ACC112 (cell line): ENCODE measurements around the gene COPG2.
"Not testable (repeated sequence)": the region's sequence is repeated elsewhere in the genome, so short reads cannot be mapped to it uniquely, and the experiment has no call there.

Experiments used
- H2AFZ ChIP-seq: fragments of 200-600 bp; sonication (generic); one replicate; pipeline ENCODE4 v1.6.0; 2017; ENCODE audit warnings: antibody characterized with exemption, low read length; ENCODE audit not compliant: unreplicated experiment
- H3K27ac ChIP-seq: fragments of 200-600 bp; sonication (generic); 2 replicates; pipeline ENCODE4 v1.5.1; 2014; ENCODE audit warnings: low read depth, mild to moderate bottlenecking, antibody characterized with exemption, low read length, moderate library complexity
- H3K27me3 ChIP-seq: fragments of 200-600 bp; sonication (generic); 2 replicates; pipeline ENCODE4 v1.6.1; 2014; ENCODE audit warnings: mild to moderate bottlenecking, antibody characterized with exemption, low read length, moderate library complexity, mixed read lengths; ENCODE audit not compliant: insufficient read depth
- H3K36me3 ChIP-seq: fragments of 200-600 bp; sonication (generic); 2 replicates; pipeline ENCODE4 v1.6.1; 2016; ENCODE audit warnings: mild to moderate bottlenecking, antibody characterized with exemption, low read length, moderate library complexity, mixed read lengths; ENCODE audit not compliant: insufficient read depth
- H3K4me1 ChIP-seq: fragments of 200-600 bp; sonication (generic); one replicate; pipeline ENCODE4 v1.6.1; 2016; ENCODE audit warnings: low read length, mixed read lengths; ENCODE audit not compliant: insufficient read depth, unreplicated experiment, control insufficient read depth
- H3K4me3 ChIP-seq: fragments of 200-600 bp; sonication (generic); 2 replicates; pipeline ENCODE4 v1.5.1; 2014; ENCODE audit warnings: mild to moderate bottlenecking, low read depth, low read length
- H3K79me2 ChIP-seq: fragments of 200-600 bp; sonication (generic); one replicate; pipeline ENCODE4 v1.6.0; 2016; ENCODE audit warnings: low read length; ENCODE audit not compliant: control insufficient read depth, unreplicated experiment, insufficient read depth

Gene COPG2

DNA sequence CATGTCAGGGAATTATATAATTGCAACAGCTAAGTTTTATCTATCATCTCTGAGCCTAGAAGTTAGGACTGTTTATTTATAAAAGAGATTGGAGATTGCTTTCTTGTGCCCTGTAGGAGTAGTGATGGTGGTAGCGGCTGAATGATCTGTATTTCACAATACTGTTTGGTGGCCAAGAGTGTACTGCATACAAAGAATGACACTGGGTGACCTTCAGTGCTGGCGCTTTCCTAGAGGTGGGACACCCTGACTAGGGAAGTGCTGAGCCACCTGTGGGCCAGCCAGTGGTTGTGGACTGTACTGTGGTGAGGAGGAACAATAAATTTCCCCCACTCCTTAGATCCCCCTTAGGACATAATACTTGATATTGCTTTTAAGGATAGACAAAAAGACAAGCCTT lies 53.0 kb downstream of the COPG2 start:
- Histone ChIP-seq H3K4me3 (no peak overlapping the region), H3K4me1 (no peaks in the 10 kb centered on the region), H3K27ac (no peak overlapping the region), H3K27me3 (no peaks in the 10 kb centered on the region), H3K79me2 (no peaks in the 10 kb centered on the region), H2AFZ (no peak overlapping the region), H3K36me3 (peaks cover 2% of the 10 kb centered on the region; the same call in 1 of the 2 replicates)

DNA sequence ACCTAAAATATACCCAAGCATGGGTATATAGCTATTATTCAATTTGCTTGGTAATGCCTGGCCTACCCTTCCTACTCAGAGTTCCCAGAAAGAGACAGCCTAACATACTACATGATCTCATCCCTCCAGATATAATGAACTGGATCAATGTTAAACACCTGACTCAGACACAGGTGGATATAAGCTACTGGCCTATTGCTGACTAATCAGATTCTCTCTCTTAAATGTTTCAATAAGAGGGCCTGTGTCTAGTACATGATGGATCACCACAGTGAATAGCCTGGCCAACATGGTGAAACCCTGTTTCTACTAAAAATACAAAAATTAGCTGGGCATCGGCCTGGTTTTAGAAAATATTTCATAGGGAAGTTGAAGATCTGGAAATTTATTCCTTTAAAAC lies 54.1 kb downstream of the COPG2 start:
- Histone ChIP-seq H3K4me3 (no peak overlapping the region), H2AFZ (no peak overlapping the region), H3K27ac (no peak overlapping the region), H3K27me3 (no peaks in the 10 kb centered on the region), H3K79me2 (no peaks in the 10 kb centered on the region), H3K36me3 (peaks cover 2% of the 10 kb centered on the region; the same call in 1 of the 2 replicates), H3K4me1 (no peaks in the 10 kb centered on the region)

DNA sequence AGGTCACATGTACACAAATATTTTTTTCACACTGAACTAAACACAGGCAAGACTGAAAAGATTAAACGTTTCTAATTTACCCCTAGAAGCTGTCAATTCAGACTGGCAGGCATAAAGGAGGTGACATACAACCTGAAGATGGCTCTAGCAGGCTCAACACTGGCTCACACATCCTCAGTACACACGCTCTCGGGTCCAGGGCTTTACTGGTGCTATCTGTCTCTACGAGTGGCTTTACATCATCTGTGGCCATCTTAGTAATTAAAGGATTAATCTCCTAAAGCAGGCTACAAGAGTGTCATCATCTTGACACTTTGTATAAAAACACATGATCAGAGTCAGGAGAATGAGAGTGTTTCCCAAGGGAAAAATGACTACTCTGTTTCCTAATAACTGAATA lies 57.3 kb downstream of the COPG2 start:
- Histone ChIP-seq H3K36me3 (peaks cover 6% of the 10 kb centered on the region; the same call in 1 of the 2 replicates), H3K4me3 (no peak overlapping the region), H3K4me1 (no peaks in the 10 kb centered on the region), H3K27ac (no peak overlapping the region), H3K79me2 (no peaks in the 10 kb centered on the region), H2AFZ (no peak overlapping the region), H3K27me3 (no peaks in the 10 kb centered on the region)

DNA sequence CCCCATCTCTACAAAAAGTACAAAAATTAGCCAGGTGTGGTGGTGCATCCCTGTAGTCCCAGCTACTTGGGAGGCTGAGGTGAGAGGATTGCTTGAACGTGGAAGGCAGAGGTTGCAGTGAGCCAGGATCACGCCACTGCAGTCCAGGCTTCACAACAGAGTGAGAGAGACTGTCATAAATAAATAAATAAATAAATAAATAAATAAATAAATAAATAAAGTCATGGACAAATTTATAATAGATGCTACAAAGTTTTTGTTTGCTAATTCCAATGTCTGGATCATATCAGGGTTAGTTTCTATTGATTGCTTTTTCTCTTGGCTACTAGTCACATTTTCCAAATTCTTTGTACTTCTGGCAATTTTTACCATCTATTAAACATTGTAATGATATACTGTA lies 61.5 kb downstream of the COPG2 start:
- not testable (repeated sequence) for H3K4me3 ChIP-seq, H2AFZ ChIP-seq, H3K4me1 ChIP-seq, H3K27me3 ChIP-seq, H3K27ac ChIP-seq, H3K36me3 ChIP-seq, H3K79me2 ChIP-seq

DNA sequence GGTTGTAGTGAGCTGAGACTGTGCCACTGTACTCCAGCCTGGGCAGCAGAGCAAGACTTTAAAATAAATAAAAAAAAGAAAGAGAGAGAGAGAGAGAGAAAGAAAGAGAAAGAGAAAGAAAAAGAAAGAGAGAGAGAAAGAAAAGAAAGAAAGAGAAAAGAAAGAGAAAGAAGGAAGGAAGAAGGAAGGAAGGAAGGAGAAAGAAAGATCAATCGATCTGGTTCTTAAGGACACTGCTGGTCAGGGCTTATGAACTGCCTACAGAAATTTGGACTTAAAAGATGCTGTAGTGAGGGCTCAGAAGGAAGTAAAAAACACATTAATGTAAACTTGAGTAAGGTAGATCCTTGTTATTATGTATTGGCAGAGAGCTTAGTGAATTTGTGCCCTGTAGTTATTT lies 62.4 kb downstream of the COPG2 start:
- H3K27ac ChIP-seq: no peak overlapping the region
- no peak overlapping the region for H2AFZ ChIP-seq
- H3K79me2 ChIP-seq: no peaks in the 10 kb centered on the region
- H3K36me3 ChIP-seq: peaks cover 6% of the 10 kb centered on the region; the same call in 1 of the 2 replicates
- H3K4me3 ChIP-seq: no peak overlapping the region
- no peaks in the 10 kb centered on the region for H3K4me1 ChIP-seq
- H3K27me3 ChIP-seq: no peaks in the 10 kb centered on the region

DNA sequence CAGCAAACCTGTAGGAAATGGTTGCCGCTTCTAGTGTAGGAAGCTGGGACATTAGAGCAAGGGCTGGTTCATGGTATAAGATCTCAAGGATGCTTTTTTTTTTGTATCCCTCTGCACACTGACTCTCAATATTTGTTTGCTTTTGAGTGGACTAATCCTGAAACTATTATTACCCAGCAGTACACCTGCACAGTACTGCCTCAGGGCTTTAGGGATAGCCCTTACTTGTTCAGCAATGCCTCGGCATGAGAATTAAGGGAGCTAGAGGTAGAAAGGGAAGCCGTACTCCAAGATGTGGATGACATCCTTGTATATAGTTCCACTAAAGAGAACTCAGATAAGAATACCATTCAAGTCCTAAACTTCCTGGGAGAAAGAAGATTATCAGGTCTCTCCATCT lies 70.5 kb downstream of the COPG2 start:
- no peaks in the 10 kb centered on the region for H3K36me3 ChIP-seq

DNA sequence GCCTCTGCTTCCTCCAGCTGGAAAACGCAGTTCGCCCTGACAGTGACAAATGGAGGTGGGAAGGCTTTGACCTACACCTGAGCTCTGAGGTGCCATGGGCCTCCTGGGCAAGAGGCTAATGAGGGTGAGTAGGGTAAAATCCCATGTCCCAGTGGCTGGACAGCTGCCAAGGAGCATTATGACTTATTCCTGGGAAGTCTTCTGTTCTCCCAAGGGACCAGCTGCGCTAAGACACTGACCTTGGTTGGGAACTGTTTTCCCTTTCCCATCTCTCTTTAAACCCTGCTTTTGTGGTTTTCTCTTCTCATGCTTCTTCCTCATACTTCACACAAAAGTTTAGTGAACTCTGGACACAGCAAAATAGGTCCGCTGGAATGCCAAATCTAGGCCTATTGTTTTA lies 72.6 kb downstream of the COPG2 start:
- Histone ChIP-seq H3K79me2 (no peaks in the 10 kb centered on the region), H3K27me3 (no peaks in the 10 kb centered on the region), H2AFZ (no peak overlapping the region), H3K4me3 (no peak overlapping the region), H3K4me1 (peaks cover 10% of the 10 kb centered on the region), H3K27ac (no peak overlapping the region), H3K36me3 (no peaks in the 10 kb centered on the region)

More for the DNA sequence above, 70.5 kb downstream of the COPG2 start:
- Histone ChIP-seq H3K27me3 (no peaks in the 10 kb centered on the region), H2AFZ (no peak overlapping the region), H3K4me1 (peaks cover 10% of the 10 kb centered on the region), H3K4me3 (no peak overlapping the region), H3K79me2 (no peaks in the 10 kb centered on the region), H3K27ac (no peak overlapping the region)

DNA sequence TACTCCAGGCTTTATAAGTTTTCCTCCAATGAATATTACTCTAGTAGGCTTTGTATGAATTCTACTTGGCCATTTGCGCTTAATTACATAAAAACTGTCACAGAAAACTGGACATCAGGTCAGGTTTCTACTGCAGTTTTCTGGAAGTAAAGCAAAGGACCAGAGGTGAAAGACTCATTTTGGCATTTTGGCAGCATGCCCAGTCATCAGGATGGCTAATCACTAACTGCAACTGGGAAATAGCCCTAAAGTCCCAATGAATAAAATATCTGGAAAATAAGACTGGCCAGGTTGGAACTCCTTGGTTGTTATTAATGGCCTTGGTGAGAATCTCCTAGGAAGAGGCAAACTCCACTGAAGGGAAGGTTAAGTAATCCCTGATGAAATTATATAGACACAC lies 75.5 kb downstream of the COPG2 start:
- H3K27me3 ChIP-seq: no peaks in the 10 kb centered on the region
- H3K4me1 ChIP-seq: peaks cover 10% of the 10 kb centered on the region
- H3K4me3 ChIP-seq: no peak overlapping the region
- no peak overlapping the region for H2AFZ ChIP-seq
- H3K36me3 ChIP-seq: no peaks in the 10 kb centered on the region
- H3K27ac ChIP-seq: no peak overlapping the region
- H3K79me2 ChIP-seq: no peaks in the 10 kb centered on the region

DNA sequence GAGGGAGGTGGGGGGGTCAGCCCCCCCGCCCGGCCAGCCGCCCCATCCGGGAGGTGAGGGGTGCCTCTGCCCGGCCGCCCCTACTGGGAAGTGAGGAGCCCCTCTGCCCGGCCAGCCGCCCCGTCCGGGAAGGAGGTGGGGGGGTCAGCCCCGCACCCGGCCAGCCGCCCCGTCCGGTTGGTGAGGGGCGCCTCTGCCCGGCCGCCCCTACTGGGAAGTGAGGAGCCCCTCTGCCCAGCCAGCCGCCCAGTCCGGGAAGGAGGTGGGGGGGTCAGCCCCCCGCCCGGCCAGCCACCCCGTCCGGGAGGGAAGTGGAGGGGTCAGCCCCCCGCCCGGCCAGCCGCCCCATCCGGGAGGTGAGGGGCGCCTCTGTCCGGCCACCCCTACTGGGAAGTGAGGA lies 77.1 kb downstream of the COPG2 start:
- H3K4me3 ChIP-seq, H3K27me3 ChIP-seq, H3K27ac ChIP-seq, H3K79me2 ChIP-seq, H3K4me1 ChIP-seq, H3K36me3 ChIP-seq, H2AFZ ChIP-seq: not testable (repeated sequence)

DNA sequence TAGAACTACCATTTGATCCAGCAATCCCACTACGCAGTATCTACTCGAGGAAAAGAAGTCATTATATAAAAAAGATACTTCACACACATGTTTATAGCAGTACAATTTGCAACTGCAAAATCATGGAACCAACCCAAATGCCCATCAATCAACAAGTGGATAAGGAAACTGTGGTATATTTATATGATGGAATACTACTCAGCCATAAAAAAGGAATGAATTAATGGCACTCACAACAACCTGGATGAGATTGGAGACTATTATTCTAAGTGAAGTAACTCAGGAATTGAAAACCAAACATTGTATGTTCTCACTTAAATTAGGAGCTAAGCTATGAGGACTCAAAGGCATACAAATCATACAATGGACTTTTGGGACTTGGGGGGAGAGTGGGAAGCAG lies 82.6 kb downstream of the COPG2 start:
- not testable (repeated sequence) for H3K4me1 ChIP-seq, H3K27me3 ChIP-seq, H3K79me2 ChIP-seq, H3K4me3 ChIP-seq, H3K27ac ChIP-seq, H2AFZ ChIP-seq, H3K36me3 ChIP-seq

DNA sequence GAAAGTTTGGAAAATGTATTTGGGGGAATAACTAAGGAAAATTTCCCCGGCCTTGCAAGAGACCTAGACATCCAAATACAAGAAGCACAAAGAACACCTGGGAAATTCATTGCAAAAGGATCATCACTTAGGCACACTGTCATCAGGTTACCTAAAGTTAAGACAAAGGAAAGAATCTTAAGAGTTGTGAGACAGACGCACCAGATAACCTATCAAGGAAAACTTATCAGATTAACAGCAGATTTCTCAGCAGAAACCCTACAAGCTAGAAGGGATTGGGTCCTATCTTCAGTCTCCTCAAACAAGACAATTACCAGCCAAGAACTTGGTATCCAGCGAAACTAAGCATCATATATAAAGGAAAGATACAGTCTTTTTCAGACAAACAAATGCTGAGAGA lies 93.4 kb downstream of the COPG2 start:
- H3K27me3 ChIP-seq, H3K4me1 ChIP-seq, H3K36me3 ChIP-seq, H3K4me3 ChIP-seq, H3K27ac ChIP-seq, H3K79me2 ChIP-seq, H2AFZ ChIP-seq: not testable (repeated sequence)

DNA sequence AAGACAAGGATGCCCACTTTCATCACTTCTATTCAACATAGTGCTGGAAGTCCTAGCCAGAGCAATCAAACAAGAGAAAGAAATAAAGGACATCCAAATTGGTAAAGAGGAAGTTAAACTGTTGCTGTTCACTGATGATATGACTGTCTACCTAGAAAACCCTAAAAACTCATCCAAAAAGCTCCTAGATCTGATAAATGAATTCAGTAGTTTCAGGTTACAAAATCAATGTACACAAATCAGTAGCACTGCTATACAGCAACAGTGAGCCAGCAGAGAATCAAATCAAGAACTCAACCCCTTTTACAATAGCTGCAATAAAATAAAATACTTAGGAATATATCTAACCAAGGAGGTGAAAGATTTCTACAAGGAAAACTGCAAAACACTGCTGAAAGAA lies 98.4 kb downstream of the COPG2 start:
- not testable (repeated sequence) for H3K79me2 ChIP-seq, H3K36me3 ChIP-seq, H3K4me1 ChIP-seq, H3K4me3 ChIP-seq, H3K27ac ChIP-seq, H2AFZ ChIP-seq, H3K27me3 ChIP-seq
